Endodermal cell (in vitro differentiated cells): ENCODE measurements around the gene COL4A2. TPM values are rescaled to one million over a fixed set of nuclear protein-coding genes. Genes with fewer than 3 reads are reported as not detected.

Experiments
- DNase-seq: peaks from one replicate; pipeline ENCODE4 v3.0.0-alpha.2; 2017
- H3K27ac ChIP-seq: 2 replicates; pipeline ENCODE4 v1.5.1; 2013; ENCODE audit warnings: mild to moderate bottlenecking, low read depth, low read length, moderate library complexity
- H3K27me3 ChIP-seq: 2 replicates; pipeline ENCODE4 v1.6.1; 2013; ENCODE audit warnings: mild to moderate bottlenecking, low read length, moderate library complexity; ENCODE audit not compliant: insufficient read depth, control insufficient read depth, poor library complexity, severe bottlenecking
- H3K36me3 ChIP-seq: 2 replicates; pipeline ENCODE4 v1.7.0; 2013; ENCODE audit warnings: mild to moderate bottlenecking, low read length, moderate library complexity; ENCODE audit not compliant: control insufficient read depth, insufficient read depth
- H3K4me1 ChIP-seq: one replicate; pipeline ENCODE4 v1.7.0; 2013; ENCODE audit warnings: low read length; ENCODE audit not compliant: control insufficient read depth, insufficient read depth
- H3K4me3 ChIP-seq: 2 replicates; pipeline ENCODE4 v1.5.1; 2013; ENCODE audit warnings: mild to moderate bottlenecking, low read length, moderate library complexity
- H3K9ac ChIP-seq: 2 replicates; pipeline ENCODE4 v1.6.1; 2013; ENCODE audit warnings: mild to moderate bottlenecking, low read length, moderate library complexity; ENCODE audit not compliant: poor library complexity, severe bottlenecking; ENCODE audit errors: extremely low read depth
- H3K9me3 ChIP-seq: 2 replicates; pipeline ENCODE4 v1.6.1; 2013; ENCODE audit warnings: mild to moderate bottlenecking, low read length, moderate library complexity; ENCODE audit not compliant: control insufficient read depth
- H3K27ac Mint-ChIP-seq: 2 replicates; pipeline ENCODE4 v1.8.0; 2020; ENCODE audit warnings: mixed read lengths
- H3K27me3 Mint-ChIP-seq: 2 replicates; pipeline ENCODE4 v1.8.0; 2021; ENCODE audit warnings: mild to moderate bottlenecking, mixed read lengths; ENCODE audit not compliant: insufficient read depth
- H3K36me3 Mint-ChIP-seq: 2 replicates; pipeline ENCODE4 v1.8.0; 2020; ENCODE audit warnings: low read depth, mixed read lengths
- H3K4me1 Mint-ChIP-seq: 2 replicates; pipeline ENCODE4 v1.8.0; 2020; ENCODE audit warnings: mixed read lengths
- H3K4me3 Mint-ChIP-seq: 2 replicates; pipeline ENCODE4 v1.8.0; 2020; ENCODE audit warnings: mild to moderate bottlenecking, moderate library complexity, mixed read lengths
- H3K9me3 Mint-ChIP-seq: 2 replicates; pipeline ENCODE4 v1.8.0; 2020; ENCODE audit warnings: mild to moderate bottlenecking, mixed read lengths
- WGBS, 2 experiments: methylation state at CpG; one replicate each; pipeline versions ENCODE4 v1.1.5 to v1.1.7; 2013; ENCODE audit warnings: missing lambda C conversion rate in 2 of 2, mixed read lengths in 1 of 2; ENCODE audit not compliant: insufficient coverage in 1 of 2, insufficient read length in 1 of 2; 5-methylcytosine and 5-hydroxymethylcytosine counted together
- total RNA-seq, 2 donors: library from RNA; stranded (reverse); fragmentation: NEBNext Ultra II Directional in 1 of 2; extraction: Animal tissue kit (Norgen Biotek cat#: 25700) in 1 of 2; gene quantifications; 2 replicates in 1 of 2; 3 replicates in 1 of 2; pipeline ENCODE4 v1.2.1, GENCODE V29; 2021
- TF ChIP-seq, protein P1 (sequence below): fragments of 200-600 bp; sonication (generic); conservative IDR thresholded peaks from 2 replicates; pipeline ENCODE4 v1.5.0; 2021; ENCODE audit warnings: antibody characterized with exemption, mild to moderate bottlenecking

Gene COL4A2
- total RNA-seq, 2 donors from 2014 or later, result 388 to 398 TPM

DNA sequence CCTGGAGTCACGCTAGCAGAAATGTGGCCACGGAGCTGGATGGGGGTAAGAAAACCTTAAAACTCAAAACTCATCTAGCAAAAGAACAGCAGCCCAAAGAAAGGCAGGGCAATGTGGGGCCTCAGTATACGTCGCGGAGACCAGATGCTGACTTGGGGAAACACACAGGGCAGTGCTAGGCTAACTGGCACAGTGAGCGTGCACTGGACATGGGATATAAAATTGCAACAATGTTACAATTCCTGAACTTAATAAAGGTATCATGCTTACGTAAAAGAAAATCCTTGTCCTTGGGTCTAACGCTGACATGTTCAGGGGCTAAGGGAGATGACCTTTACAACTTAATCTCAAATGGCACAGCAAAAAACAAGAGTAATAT, 40.7 kb upstream of the COL4A2 start:
- H3K4me3 ChIP-seq, result no peak overlapping the region
- no peaks in the 10 kb centered on the region for H3K9me3 Mint-ChIP-seq
- TF ChIP-seq, protein P1, sequence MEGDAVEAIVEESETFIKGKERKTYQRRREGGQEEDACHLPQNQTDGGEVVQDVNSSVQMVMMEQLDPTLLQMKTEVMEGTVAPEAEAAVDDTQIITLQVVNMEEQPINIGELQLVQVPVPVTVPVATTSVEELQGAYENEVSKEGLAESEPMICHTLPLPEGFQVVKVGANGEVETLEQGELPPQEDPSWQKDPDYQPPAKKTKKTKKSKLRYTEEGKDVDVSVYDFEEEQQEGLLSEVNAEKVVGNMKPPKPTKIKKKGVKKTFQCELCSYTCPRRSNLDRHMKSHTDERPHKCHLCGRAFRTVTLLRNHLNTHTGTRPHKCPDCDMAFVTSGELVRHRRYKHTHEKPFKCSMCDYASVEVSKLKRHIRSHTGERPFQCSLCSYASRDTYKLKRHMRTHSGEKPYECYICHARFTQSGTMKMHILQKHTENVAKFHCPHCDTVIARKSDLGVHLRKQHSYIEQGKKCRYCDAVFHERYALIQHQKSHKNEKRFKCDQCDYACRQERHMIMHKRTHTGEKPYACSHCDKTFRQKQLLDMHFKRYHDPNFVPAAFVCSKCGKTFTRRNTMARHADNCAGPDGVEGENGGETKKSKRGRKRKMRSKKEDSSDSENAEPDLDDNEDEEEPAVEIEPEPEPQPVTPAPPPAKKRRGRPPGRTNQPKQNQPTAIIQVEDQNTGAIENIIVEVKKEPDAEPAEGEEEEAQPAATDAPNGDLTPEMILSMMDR, result no peak
- H3K4me3 Mint-ChIP-seq, result no peak overlapping the region
- peaks cover 62% of the 10 kb centered on the region for H3K4me1 Mint-ChIP-seq
- DNase-seq, result no peak
- H3K27me3 ChIP-seq, result no peaks in the 10 kb centered on the region
- no peak overlapping the region for H3K9ac ChIP-seq
- H3K4me1 ChIP-seq, result peaks cover 7% of the 10 kb centered on the region
- peak overlapping the region; percentile 71 for H3K27ac ChIP-seq
- H3K27ac Mint-ChIP-seq, result no peak overlapping the region
- no peaks in the 10 kb centered on the region for H3K9me3 ChIP-seq
- peaks cover 23% of the 10 kb centered on the region for H3K36me3 Mint-ChIP-seq
- H3K36me3 ChIP-seq, result peaks cover 68% of the 10 kb centered on the region
- no peaks in the 10 kb centered on the region for H3K27me3 Mint-ChIP-seq
- 96 to 97% methylated on average over 6 to 8 of the region's 8 CpGs for WGBS, 2 experiments

DNA sequence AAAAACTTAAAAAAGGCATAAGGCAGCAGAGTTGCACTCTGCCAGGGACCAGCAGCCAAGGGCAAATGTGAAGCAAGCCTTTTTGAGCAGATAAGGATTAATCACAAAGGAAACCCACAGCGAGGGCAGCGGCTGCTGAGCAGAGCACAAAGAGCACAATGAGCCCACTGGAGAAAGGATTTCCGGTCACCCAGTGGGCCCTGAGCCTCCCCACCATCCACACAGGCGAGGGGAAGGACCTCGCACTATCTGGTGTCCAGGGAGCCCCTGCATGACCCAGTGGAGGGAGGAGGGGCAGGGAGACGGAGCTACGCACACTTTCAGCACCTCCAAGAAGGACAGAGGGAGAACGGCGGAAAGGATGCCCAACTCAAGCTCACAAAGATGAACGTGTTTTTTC, 40.1 kb upstream of the COL4A2 start:
- peaks cover 58% of the 10 kb centered on the region for H3K4me1 Mint-ChIP-seq
- 43 to 73% methylated on average over 9 to 10 of the region's 10 CpGs for WGBS, 2 experiments
- no peak overlapping the region for H3K4me3 Mint-ChIP-seq
- Histone ChIP-seq H3K9ac (no peak overlapping the region), H3K9me3 (no peaks in the 10 kb centered on the region), H3K27me3 (no peaks in the 10 kb centered on the region), H3K4me3 (no peak overlapping the region), H3K36me3 (peaks cover 65% of the 10 kb centered on the region), H3K27ac (no peak overlapping the region), H3K4me1 (peaks cover 7% of the 10 kb centered on the region)
- TF ChIP-seq, protein P1, result no peak
- DNase-seq, result peak; percentile 69
- H3K9me3 Mint-ChIP-seq, result no peaks in the 10 kb centered on the region
- H3K36me3 Mint-ChIP-seq, result peaks cover 22% of the 10 kb centered on the region
- no peak overlapping the region for H3K27ac Mint-ChIP-seq
- no peaks in the 10 kb centered on the region for H3K27me3 Mint-ChIP-seq

DNA sequence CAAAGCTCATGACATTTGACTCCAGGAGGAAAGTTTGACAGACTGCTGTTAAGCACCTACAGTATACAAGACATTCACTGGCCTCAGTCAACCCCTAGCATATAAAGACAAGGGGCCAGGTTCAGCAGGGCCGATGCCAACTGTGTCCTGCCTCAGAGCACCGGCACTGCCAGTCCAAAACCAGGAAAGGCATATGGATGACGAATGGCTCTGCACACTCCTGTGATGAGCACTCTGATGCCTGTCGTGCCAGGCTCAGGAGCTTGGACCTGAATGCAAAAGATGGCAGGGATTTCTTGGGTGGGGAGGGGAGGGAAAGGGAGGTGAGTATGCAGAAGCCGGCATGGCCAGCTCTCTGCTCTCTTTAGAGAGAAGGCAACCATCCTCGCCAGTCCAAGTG, 39.0 kb upstream of the COL4A2 start:
- Mint-ChIP-seq H3K36me3 (peaks cover 30% of the 10 kb centered on the region), H3K4me3 (no peak overlapping the region), H3K4me1 (peaks cover 50% of the 10 kb centered on the region), H3K9me3 (no peaks in the 10 kb centered on the region), H3K27me3 (no peaks in the 10 kb centered on the region), H3K27ac (no peak overlapping the region)
- Histone ChIP-seq H3K9ac (no peak overlapping the region), H3K27me3 (no peaks in the 10 kb centered on the region), H3K9me3 (no peaks in the 10 kb centered on the region), H3K27ac (no peak overlapping the region), H3K4me3 (no peak overlapping the region), H3K36me3 (peaks cover 66% of the 10 kb centered on the region), H3K4me1 (peaks cover 7% of the 10 kb centered on the region)
- WGBS, 2 experiments, result 93 to 98% methylated on average over 6 of the region's 6 CpGs
- TF ChIP-seq, protein P1, result no peak
- peak; percentile 24 for DNase-seq
